ENCODE measurements around the gene RPL15.

- TF ChIP-seq CTCF (IDR thresholded peaks at IDR 0.05 in 4 of 5, conservative IDR thresholded peaks at IDR 0.05 in 1 of 5) (no peak), POLR2A (IDR thresholded peaks at IDR 0.05) (no peak)
Measured at GRCh38 chr3:23961066-23961465, 44.1 kb downstream of the RPL15 start.
